C4-2B (cell line): ENCODE results near the gene EXD3.

Source experiments
- CTCF ChIP-seq: fragments of 450-650 bp; conservative IDR thresholded peaks from 2 replicates; pipeline ENCODE4 v1.5.1; 2017; ENCODE audit warnings: mild to moderate bottlenecking
- ZFX ChIP-seq: fragments of 450-650 bp; IDR thresholded peaks from 2 replicates; pipeline ENCODE4 v1.6.1; 2017

GRCh38 chr9:137262909-137263285 lies 160.1 kb downstream of the EXD3 start:
- TF ChIP-seq CTCF (no peak), ZFX (no peak)
